PC-9 (cell line): ENCODE measurements around the gene LRMDA.

Source experiments
- CTCF ChIP-seq: fragments of 200-600 bp; sonication (generic); conservative IDR thresholded peaks from 2 replicates; pipeline ENCODE4 v1.6.1; 2017; ENCODE audit warnings: mixed run types, antibody characterized with exemption, mild to moderate bottlenecking, moderate library complexity
- EZH2 ChIP-seq: fragments of 200-600 bp; sonication (generic); IDR thresholded peaks from 2 replicates; pipeline ENCODE4 v1.8.0; 2017; ENCODE audit warnings: antibody characterized with exemption, low read depth

- TF ChIP-seq CTCF (no peak), EZH2 (no peak)
Measured at GRCh38 chr10:75586814-75587213, 155.4 kb downstream of the LRMDA start.
